ENCODE data around the gene PROSER3.
A peak's percentile ranks its signal among the peaks of the same experiment; 100 is the strongest.

PROSER3 gene

DNA sequence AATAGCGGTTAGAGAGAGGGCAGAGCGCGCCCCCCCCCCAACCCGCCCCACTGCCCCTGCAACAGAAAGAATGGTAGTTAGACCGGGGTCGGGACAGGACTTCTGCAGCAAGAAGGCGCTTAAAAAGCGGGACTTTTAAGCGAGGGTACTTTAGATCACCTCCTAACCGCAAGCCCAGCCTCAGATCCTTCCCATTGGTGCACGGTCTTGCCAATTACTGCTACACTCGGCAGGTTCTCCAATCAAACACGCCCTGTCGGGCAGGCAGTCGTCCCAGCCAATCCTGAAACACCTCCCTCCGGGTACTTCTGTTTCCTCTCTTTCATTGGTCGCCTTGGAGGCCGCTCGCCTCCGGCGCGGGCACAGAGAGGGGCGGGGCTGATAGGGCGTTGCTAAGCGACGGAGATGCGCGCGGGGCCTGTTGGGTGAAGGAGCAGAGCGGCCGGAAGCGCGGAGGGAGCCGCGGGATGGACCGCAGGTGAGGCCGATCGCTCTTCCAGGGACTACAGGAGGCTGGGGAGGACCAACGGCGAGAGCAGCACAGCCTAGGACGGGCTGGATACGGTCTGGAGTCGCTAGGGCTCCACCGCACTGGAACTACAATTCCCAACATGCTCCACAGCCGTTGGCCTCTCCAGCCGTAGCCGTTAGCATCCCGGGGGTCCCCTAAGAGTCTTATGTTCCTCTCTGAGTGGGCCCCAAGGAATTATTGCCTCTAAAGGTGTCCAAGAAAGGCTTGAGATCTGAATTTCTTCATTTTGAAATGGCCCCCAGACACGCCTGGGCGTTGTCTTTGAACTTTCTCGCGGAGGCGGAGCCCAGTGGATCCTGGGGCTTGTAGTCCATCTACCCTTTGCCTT lies at the start of gene PROSER3:
TSS of gene PROSER3 (plus strand) at position 428 of the 860 bp plus-strand sequence. CDS start at position 468, 40 bp downstream.
- peak; percentile 97 to 98 for DNase-seq

DNA sequence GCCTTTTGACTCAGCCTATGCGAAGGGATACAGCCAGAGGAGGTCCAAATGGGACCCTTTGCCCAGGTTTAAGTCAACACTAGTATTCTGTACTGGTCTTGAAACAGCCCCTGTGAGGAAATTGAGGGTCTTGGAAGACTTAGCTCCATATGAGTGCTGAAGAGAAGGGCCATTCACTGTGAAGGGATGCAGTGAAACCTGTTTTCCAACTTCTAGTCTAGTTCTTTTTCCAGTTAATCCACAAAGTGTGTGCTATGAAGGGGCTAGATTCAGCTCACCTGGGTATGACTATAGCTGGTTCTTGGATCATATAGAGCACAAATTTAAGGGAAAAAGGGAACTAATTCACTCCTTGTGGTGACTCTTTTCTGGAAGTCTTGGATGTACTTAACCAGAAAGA lies 49.6 kb upstream of the PROSER3 start:
- no peak for DNase-seq

DNA sequence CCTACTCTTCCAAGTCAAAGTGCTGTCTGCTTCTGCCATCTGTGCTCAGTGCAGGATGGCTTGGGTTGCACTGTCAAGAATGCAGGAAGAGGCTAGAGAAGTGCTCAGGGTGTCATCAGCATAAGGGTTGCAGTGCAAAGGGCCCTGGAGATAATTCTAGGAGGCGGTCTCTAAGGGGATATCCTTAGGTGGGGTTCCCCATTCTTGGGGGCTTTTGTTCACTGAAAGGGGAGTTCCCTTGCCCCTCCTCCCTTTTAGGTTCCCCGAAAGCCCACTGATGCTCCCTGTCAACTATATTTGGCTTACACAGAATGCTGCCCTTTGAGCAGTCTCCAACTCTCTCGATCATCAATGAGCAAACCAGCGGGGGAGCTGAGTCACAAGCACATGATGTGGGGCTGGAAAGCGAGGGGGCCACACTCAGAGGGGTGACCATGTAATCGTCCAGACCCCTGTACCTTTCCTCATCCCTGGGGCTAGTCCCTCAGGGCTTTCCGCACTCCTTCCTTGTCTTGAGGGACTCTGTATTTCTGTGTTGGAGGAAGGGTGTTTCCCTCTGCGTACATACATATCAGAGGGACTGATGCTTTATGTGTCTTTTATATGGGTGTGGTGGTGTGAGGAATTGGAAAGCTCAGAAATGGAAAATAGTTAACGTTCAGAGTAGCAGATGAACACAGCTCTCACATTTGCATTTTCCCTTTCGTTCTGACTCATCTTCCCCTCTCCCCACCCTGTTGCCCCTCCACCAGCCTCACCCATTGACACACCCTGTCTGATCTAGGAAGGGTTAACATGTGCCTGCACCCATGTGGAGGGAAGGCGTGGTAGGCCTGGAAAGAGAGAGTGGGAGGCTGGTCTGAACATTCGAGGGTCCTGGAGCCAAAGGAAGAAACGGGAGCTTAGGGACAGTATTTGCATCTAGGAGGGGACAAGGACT lies 46.9 kb upstream of the PROSER3 start:
- no peak for DNase-seq

DNA sequence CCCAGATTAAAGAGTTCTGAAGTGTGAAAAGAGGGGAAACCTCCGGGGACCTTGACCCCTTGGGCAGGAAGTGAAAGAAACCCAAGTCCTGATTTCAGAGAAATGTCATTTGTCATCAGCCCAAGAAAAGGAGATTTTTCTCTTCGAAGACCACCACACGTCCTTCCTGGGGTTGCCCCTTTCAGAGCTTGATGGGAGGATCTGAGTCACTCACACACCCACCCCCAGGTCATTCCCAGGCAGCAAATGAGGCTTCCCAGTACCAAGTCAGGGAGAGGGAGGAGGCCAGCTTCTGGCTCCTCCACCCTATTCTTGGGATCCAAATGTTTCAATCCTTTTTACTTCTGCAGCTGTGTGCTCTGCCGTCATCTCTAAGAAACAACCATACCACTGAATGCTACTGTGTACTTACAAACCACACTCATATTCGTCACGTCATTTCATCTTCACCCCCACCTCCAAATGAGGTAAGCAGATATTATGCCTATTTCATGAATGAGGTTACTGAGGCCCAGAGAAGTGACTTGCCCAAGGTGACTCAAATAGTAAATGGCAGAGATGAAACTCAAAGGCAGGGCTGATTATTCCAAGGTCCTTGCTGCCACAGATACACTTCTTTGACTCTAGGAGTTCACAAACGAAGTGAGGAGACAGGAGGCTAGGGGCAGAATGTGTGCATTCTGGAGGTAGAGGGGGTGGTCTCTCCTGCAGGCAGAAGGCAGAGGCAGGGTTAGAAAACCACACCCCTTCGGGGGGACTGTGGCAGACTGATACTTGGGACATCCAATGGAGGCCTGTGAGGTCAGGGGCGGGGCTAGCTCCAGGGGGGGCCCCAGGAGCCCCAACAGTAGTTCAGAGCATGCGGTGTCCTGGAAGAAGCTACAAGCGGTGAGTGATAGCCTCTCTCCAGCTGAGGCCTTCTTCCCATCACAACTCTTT lies 45.1 kb upstream of the PROSER3 start:
- no peak for DNase-seq

DNA sequence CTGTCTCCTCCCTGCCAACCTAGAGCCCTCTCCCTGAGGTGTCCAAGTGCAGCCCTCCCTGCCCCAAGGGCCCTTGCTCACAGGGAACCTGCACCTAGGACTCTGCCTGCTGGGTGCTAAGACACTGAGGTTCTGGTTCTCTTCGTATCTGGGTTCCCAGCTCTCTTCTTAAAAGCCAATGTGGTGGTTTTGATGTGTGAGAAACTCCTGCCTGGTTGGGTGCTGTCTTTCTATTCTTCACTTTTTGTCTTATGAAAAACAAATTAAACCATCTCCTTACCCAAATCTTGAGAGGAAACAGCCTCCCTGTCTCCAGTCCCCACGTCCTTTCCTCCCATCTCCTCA lies 44.5 kb upstream of the PROSER3 start:
- no peak for DNase-seq

DNA sequence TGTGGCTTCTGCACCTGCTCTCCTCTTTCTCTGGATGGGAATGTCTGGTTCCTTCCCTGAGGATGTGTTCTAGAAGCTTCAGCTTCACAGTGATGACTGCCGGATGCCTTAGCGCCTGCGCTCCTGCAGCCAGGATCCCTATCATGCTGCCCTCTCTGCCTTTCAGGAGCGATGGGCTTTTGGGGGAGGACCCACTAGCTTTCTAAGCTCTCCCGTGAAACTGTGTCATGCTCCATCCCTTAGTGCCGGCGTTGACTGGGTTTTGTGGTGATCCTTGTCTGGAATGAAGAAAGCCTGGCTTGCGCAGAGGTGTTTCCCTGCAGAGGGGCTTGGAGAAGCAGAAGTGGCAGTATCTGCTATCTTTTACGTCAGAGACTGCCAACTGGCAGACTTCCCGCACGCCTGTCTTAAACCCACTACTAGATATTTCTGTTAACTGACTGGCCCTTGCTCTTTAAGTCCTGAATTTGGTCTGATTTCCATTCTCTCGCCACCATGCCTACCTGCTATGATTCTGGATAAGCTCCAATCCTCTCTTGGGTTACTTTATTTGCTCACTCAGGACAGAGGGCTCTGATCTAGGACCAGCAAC lies 44.0 kb upstream of the PROSER3 start:
- DNase-seq: no peak

DNA sequence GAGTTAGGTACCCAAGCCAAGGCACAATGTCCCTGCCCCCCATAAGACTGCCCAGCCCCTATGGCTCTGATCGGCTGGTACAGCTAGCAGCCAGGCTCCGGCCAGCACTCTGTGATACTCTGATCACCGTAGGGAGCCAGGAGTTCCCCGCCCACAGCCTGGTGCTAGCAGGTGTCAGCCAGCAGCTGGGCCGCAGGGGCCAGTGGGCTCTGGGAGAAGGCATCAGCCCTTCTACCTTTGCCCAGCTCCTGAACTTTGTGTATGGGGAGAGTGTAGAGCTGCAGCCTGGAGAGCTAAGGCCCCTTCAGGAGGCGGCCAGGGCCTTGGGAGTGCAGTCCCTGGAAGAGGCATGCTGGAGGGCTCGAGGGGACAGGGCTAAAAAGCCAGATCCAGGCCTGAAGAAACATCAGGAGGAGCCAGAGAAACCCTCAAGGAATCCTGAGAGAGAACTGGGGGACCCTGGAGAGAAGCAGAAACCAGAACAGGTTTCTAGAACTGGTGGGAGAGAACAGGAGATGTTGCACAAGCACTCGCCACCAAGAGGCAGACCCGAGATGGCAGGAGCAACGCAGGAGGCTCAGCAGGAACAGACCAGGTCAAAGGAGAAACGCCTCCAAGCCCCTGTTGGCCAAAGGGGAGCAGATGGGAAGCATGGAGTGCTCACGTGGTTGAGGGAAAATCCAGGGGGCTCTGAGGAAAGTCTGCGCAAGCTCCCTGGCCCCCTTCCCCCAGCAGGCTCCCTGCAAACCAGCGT lies 43.2 kb upstream of the PROSER3 start:
- DNase-seq: no peak

DNA sequence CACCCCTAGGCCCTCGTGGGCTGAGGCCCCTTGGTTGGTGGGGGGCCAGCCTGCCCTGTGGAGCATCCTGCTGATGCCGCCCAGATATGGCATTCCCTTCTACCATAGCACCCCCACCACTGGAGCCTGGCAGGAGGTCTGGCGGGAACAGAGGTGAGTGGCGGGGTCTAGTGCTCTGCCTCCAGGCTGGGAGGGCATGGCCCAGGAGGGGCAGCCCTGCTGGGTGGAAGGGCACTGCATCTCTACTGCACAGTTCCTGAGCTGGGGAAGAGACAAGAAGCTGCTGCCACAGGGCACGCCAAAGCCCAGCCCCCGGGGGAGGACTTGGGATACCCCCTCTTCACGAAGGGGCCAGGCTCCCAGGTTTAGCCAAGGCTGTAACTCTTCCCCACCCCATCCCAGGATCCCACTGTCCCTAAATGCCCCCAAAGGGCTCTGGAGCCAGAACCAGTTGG lies 42.6 kb upstream of the PROSER3 start:
- DNase-seq: no peak

DNA sequence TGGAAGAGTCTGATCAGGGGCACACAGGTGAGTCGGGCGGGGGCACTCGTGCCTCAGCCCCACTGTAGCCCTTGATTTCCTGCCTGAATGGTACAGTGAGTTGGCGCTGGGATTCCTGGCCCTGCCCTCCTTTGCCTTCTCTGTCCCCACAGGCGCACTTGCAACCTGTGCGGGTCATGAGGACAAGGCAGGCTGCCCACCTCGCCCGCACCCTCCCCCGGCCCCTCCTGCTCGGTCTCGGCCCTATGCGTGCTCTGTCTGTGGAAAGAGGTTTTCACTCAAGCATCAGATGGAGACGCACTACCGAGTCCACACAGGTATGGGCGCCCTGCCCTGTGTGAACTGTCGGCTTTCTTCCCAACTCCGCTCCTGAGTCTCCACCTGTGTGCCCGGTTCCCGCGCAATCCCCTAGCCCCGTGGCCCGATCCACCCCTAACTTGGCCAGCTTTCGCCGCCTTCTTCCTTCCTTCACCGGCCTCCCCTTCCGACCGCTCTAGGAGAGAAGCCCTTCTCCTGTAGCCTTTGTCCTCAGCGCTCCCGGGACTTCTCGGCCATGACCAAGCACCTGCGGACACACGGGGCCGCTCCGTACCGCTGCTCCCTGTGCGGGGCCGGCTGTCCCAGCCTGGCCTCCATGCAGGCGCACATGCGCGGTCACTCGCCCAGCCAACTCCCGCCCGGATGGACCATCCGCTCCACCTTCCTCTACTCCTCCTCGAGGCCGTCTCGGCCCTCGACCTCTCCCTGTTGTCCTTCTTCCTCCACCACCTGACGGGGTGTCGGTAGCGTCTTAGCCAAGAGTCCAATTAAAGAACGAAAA lies 41.8 kb upstream of the PROSER3 start:
- peak; percentile 43 to 68 for DNase-seq

DNA sequence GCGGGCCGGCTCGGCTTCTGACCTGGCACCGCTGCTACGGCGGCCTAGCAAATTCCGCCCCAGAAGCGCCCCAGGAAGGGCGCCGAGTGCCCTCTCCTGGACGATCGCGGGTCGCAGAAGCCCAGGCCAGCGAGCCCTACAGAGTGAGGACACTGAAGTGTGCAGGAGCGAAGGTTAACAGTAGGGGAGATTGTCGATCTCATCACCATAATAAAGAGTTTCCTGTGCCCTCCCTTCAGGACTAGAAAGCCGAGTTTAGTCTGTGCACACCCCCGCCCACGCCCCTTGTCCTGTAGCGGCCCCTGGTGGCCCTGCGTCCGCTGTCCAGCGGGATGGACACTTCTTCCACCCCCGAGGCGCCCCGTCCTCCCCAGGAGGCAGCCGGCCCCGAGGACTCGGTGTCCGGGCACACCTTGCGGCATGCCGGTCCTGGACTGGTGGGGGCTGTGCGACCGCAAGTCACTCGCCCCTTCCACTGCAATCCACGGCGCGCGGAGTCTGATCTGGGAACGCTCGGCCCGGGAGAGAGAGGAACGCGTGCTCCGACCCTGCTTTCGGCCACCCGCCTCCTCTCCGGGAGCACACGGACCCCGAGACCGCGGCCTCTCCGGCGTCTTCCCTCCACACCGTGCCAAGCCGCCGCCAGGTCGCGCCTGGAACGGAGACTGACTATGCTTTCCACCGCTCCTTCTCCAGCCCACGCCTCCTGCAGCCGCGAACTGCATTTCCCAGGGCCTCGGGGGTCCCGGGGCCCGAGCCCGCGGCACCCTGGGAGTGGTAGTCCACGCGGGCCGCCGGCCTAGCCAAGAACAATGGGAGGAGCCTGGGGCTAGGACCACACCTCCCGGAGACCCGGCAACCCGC lies 40.9 kb upstream of the PROSER3 start:
- DNase-seq: peak; percentile 88 to 92

DNA sequence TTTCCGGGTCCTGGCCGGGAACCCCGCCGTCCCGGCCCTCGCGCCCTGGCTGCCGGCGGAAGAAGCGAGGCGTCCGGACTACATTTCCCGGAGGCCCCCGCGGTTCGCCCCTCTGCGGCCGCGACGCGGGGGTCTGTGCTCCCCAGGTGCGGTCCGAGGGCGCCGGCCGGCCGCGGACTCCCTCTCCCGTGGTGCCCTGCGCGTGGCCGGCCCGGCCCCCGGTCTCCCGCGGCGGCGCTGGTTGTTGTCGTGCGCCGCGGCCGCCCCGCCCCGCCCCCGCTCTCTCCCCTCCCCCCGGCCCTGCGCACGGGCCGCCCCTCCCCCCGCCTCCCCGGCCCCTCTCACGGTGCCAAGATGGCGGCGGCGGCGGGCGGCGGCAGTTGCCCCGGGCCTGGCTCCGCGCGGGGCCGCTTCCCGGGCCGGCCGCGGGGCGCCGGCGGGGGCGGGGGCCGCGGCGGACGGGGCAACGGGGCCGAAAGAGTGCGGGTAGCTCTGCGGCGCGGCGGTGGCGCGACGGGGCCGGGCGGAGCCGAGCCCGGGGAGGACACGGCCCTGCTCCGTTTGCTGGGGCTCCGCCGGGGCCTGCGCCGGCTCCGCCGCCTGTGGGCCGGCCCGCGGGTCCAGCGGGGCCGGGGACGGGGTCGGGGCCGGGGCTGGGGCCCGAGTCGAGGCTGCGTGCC lies 40.2 kb upstream of the PROSER3 start, which contains the start of gene KMT2B:
TSS of gene KMT2B (plus strand) at position 339 of the 680 bp plus-strand sequence. CDS start at position 355, 16 bp downstream.
- no peak for DNase-seq

DNA sequence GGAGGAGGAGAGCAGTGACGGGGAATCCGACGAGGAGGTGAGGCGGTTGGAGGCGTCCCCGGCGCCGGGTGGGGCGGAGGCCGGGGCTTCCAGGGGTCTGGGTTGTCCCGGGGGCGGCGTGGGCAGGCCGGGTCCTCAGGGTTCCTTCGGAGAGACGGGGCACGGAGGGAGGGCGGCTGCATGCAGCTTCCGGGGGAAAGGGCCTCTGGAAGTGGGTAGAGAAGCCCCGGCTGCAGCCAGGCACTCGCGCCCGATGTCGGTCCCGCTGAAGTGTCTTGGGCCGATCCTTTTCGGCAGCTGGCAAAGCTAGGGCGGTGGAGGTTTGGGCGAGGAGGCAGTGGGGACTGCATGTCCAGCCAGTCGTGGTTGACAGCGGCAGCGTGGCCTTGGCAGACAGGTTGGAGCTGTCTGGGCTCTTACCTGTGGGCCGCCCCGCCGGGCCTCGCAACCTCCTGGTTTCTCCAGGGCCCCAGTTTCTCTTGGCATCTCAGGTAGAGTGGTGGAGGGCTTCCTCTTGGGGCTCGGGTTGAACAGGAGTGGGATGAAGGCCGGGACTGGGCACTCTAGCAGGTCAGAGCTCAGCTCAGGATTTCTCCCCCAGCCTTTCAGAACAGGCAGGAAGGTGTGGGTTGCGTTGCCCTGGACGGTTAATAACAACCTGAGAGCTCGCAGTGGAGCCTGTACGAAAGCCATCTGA lies 39.5 kb upstream of the PROSER3 start:
- DNase-seq: peak in 1 of 2 experiments; percentile 9

DNA sequence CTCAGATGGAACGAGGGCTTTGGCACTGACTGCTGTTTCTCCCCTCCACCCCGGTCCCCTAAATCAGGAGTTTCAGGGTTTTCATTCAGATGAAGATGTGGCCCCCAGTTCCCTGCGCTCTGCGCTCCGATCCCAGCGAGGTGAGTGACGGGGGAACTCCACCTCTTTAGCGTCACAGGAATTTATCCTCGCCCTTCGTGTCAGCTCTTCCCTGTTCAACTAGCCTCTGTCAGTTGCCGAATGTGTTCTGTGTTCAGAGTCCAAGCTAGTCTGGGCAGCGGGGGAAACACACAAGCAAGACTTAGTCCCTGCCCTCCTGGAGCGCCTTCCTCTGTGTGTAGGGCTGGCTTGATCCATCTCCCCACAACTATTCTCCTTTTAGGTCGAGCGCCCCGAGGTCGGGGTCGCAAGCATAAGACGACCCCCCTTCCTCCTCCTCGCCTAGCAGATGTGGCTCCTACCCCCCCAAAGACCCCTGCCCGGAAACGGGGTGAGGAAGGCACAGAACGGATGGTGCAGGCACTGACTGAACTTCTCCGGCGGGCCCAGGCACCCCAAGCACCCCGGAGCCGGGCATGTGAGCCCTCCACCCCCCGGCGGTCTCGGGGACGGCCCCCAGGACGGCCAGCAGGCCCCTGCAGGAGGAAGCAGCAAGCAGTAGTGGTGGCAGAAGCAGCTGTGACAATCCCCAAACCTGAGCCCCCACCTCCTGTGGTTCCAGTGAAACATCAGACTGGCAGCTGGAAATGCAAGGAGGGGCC lies 38.4 kb upstream of the PROSER3 start:
- DNase-seq: no peak

DNA sequence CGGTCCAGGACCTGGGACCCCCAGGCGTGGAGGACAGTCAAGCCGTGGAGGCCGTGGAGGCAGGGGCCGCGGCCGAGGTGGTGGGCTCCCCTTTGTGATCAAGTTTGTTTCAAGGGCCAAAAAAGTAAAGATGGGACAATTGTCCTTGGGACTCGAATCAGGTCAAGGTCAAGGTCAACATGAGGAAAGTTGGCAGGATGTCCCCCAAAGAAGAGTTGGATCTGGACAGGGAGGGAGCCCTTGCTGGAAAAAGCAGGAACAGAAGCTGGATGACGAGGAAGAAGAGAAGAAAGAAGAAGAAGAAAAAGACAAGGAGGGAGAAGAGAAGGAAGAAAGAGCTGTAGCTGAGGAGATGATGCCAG lies 37.8 kb upstream of the PROSER3 start:
- DNase-seq: no peak

DNA sequence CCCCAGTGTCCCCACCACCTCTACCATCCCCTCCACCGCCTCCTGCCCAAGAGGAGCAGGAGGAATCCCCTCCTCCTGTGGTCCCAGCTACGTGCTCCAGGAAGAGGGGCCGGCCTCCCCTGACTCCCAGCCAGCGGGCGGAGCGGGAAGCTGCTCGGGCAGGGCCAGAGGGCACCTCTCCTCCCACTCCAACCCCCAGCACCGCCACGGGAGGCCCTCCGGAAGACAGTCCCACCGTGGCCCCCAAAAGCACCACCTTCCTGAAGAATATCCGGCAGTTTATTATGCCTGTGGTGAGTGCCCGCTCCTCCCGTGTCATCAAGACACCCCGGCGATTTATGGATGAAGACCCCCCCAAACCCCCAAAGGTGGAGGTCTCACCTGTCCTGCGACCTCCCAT lies 37.3 kb upstream of the PROSER3 start:
- no peak for DNase-seq

DNA sequence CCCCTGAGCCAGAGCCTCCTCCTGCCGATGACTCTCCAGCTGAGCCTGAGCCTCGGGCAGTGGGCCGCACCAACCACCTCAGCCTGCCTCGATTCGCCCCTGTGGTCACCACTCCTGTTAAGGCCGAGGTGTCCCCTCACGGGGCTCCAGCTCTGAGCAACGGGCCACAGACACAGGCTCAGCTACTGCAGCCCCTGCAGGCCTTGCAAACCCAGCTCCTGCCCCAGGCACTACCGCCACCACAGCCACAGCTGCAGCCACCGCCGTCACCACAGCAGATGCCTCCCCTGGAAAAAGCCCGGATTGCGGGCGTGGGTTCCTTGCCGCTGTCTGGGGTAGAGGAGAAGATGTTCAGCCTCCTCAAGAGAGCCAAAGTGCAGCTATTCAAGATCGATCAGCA lies 36.6 kb upstream of the PROSER3 start:
- no peak for DNase-seq

DNA sequence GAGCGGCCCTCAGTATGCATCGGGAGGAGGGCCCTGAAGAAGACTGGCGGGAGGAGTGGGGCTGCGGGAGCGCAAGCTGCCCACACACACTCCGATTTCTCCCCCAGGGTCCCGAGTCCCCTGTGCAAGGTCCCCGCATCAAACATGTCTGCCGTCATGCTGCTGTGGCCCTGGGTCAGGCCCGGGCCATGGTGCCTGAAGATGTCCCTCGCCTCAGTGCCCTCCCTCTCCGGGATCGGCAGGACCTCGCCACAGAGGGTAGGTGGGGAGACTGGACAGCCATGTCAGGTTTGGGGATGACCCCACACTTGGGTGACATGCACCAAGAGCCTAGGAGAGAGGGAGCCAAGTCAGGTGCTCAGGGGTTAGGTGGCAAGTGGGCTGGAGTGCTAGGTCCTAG lies 35.5 kb upstream of the PROSER3 start:
- no peak for DNase-seq
